GM10266 (cell line): ENCODE measurements around the gene DHRS7B.
"Not testable (repeated sequence)": the region's sequence is repeated elsewhere in the genome, so short reads cannot be mapped to it uniquely, and the experiment has no call there.

Source experiments
- DNase-seq: peaks from one replicate; pipeline ENCODE4 v3.0.0; 2012; ENCODE audit errors: extremely low spot score
- TF ChIP-seq, protein P1 (sequence below): IDR thresholded peaks from 2 replicates; pipeline ENCODE4 v1.5.1; 2012; ENCODE audit warnings: mild to moderate bottlenecking, low read depth; ENCODE audit not compliant: control insufficient read depth, insufficient read depth; ENCODE audit errors: missing control alignments

DHRS7B gene, protein sequence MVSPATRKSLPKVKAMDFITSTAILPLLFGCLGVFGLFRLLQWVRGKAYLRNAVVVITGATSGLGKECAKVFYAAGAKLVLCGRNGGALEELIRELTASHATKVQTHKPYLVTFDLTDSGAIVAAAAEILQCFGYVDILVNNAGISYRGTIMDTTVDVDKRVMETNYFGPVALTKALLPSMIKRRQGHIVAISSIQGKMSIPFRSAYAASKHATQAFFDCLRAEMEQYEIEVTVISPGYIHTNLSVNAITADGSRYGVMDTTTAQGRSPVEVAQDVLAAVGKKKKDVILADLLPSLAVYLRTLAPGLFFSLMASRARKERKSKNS

GRCh38 chr17:21126645-21127508 lies at the start of gene DHRS7B:
TSS of gene DHRS7B (plus strand) at chr17:21126964. CDS start at chr17:21126972, 8 bp downstream.
- peak; percentile 93 for DNase-seq
- TF ChIP-seq, protein P1, sequence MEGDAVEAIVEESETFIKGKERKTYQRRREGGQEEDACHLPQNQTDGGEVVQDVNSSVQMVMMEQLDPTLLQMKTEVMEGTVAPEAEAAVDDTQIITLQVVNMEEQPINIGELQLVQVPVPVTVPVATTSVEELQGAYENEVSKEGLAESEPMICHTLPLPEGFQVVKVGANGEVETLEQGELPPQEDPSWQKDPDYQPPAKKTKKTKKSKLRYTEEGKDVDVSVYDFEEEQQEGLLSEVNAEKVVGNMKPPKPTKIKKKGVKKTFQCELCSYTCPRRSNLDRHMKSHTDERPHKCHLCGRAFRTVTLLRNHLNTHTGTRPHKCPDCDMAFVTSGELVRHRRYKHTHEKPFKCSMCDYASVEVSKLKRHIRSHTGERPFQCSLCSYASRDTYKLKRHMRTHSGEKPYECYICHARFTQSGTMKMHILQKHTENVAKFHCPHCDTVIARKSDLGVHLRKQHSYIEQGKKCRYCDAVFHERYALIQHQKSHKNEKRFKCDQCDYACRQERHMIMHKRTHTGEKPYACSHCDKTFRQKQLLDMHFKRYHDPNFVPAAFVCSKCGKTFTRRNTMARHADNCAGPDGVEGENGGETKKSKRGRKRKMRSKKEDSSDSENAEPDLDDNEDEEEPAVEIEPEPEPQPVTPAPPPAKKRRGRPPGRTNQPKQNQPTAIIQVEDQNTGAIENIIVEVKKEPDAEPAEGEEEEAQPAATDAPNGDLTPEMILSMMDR: peak; percentile 18

GRCh38 chr17:21077281-21077680 lies 49.5 kb upstream of the DHRS7B start:
- TF ChIP-seq, protein P1: no peak
- DNase-seq: no peak

GRCh38 chr17:21078016-21078780 lies 48.6 kb upstream of the DHRS7B start:
- no peak for DNase-seq
- TF ChIP-seq, protein P1: no peak

- TF ChIP-seq, protein P1: no peak
Measured at GRCh38 chr17:21079196-21079595, 47.6 kb upstream of the DHRS7B start.

GRCh38 chr17:21082001-21082436 lies 44.7 kb upstream of the DHRS7B start:
- no peak for DNase-seq
- TF ChIP-seq, protein P1: no peak

More at GRCh38 chr17:21079196-21079595, 47.6 kb upstream of the DHRS7B start:
- no peak for DNase-seq

- not testable (repeated sequence) for DNase-seq
Measured at GRCh38 chr17:21085280-21085679, 41.5 kb upstream of the DHRS7B start.

DNA sequence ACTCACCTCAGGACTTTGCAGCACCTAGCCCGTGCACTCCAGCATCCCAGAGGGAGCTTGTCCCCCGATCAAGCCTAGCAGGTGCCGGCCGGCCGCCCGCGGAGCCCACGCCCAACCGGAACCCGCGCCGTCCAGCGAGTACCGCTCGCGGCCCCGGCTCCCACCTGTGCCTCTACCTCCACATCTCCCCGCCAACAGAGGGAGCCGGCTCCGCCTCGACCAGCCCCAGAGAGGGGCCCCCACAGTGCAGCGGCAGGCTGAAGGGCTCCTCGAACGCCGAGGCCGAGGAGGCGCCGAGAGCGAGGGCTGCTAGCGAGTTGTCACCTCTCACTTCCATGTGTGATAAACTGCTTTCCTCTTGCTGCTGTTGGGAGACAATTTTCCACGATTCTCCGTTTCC lies 41.1 kb upstream of the DHRS7B start:
- TF ChIP-seq, protein P1: no peak
- no peak for DNase-seq
